Natural killer cell (primary cell): Measurements from ENCODE around the gene NKTR. TPM values are rescaled to one million over a fixed set of nuclear protein-coding genes. Genes with fewer than 3 reads are reported as not detected.

Experiments used
- ATAC-seq, 3 donors: fragments of 150-1000 bp in 2 of 3; fragments of 200-7000 bp in 1 of 3; cut with Tn5 transposase; 1 replicate in 1 of 3; 2 replicates in 2 of 3; pipeline ENCODE4 v1.10.0; 2021; ENCODE audit warnings: mild to moderate bottlenecking in 2 of 3, moderate library complexity in 2 of 3
- DNase-seq, 2 donors: peaks; one replicate each; pipeline versions ENCODE4 v3.0.0 to v3.0.0-alpha.2; 2013 to 2021; ENCODE audit warnings: mixed read lengths in 1 of 2
- H3K27ac ChIP-seq: one replicate; pipeline ENCODE4 v1.5.1; 2013; ENCODE audit warnings: mild to moderate bottlenecking, low read length
- H3K27me3 ChIP-seq: one replicate; pipeline ENCODE4 v1.6.1; 2013; ENCODE audit warnings: low read length; ENCODE audit not compliant: control insufficient read depth, insufficient read depth
- H3K36me3 ChIP-seq: one replicate; pipeline ENCODE4 v1.6.1; 2013; ENCODE audit warnings: low read length; ENCODE audit not compliant: control insufficient read depth, insufficient read depth
- H3K4me1 ChIP-seq: one replicate; pipeline ENCODE4 v1.6.1; 2013; ENCODE audit warnings: low read length; ENCODE audit not compliant: control insufficient read depth, insufficient read depth
- H3K4me3 ChIP-seq: one replicate; pipeline ENCODE4 v1.5.1; 2013; ENCODE audit warnings: low read length
- H3K9me3 ChIP-seq: one replicate; pipeline ENCODE4 v1.6.1; 2013; ENCODE audit warnings: low read length; ENCODE audit not compliant: control insufficient read depth, insufficient read depth
- H3K27ac Mint-ChIP-seq, 2 donors: one replicate each; pipeline ENCODE4 v1.8.0; 2022; ENCODE audit warnings: mild to moderate bottlenecking in 2 of 2, mixed read lengths in 2 of 2, moderate library complexity in 1 of 2
- H3K27me3 Mint-ChIP-seq, 2 donors: one replicate each; pipeline ENCODE4 v1.8.0; 2022; ENCODE audit warnings: low read depth in 2 of 2, mixed read lengths in 2 of 2
- H3K36me3 Mint-ChIP-seq: one replicate; pipeline ENCODE4 v1.8.0; 2022; ENCODE audit warnings: mixed read lengths
- H3K4me1 Mint-ChIP-seq, 2 donors: one replicate each; pipeline ENCODE4 v1.8.0; 2022; ENCODE audit warnings: mixed read lengths in 2 of 2
- H3K4me3 Mint-ChIP-seq: one replicate; pipeline ENCODE4 v1.8.0; 2022; ENCODE audit warnings: mild to moderate bottlenecking, moderate library complexity, mixed read lengths
- H3K9me3 Mint-ChIP-seq, 2 donors: one replicate each; pipeline ENCODE4 v1.8.0; 2022; ENCODE audit warnings: mixed read lengths in 2 of 2
- WGBS: methylation state at CpG from one replicate; pipeline ENCODE4 v1.1.7; 2013; ENCODE audit warnings: missing lambda C conversion rate; ENCODE audit not compliant: insufficient coverage; 5-methylcytosine and 5-hydroxymethylcytosine counted together
- intact Hi-C: fragments of 100-400 bp; cut with micrococcal nuclease; formaldehyde crosslinking; loops from one replicate; pipeline ENCODE4 v1.14.2; 2022
- total RNA-seq, 4 donors: library from RNA; stranded (reverse); fragments of 120-200 nt in 1 of 4; gene quantifications; one replicate each; pipeline versions ENCODE4 v1.2.3 to v1.2.4, GENCODE V29; 2013 to 2022
- TF ChIP-seq, protein P1 (sequence below): fragments of 200-600 bp; IDR thresholded peaks from one replicate; pipeline ENCODE4 v1.8.0; 2022; ENCODE audit warnings: antibody characterized with exemption

Gene NKTR
- total RNA-seq, 3 donors from 2014 or later (not counting 1 experiment from before 2014, with no cell fraction given): 212 to 252 (median 217) TPM

DNA sequence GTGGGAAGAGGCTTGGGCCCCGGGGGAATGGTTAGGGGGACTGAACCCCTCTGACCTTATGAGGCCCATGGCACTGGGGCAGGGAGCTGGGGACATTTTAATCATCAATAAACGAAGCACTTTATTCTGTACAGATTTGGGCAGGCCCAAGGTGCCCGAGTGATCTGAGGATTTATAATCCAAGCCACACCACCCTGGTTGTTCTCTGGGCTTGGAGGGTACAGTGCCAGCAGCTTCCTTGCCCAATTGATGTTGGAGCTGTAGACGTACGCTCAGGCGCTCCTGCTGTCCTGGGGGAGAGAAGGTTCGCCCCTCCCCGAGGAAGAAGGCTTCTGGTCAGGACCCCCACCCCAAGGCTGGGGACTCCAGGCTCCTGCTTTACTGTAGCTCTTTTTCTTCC is 65.5 kb downstream of the NKTR start:
- no peaks in the 10 kb centered on the region for H3K27me3 ChIP-seq
- TF ChIP-seq, protein P1, sequence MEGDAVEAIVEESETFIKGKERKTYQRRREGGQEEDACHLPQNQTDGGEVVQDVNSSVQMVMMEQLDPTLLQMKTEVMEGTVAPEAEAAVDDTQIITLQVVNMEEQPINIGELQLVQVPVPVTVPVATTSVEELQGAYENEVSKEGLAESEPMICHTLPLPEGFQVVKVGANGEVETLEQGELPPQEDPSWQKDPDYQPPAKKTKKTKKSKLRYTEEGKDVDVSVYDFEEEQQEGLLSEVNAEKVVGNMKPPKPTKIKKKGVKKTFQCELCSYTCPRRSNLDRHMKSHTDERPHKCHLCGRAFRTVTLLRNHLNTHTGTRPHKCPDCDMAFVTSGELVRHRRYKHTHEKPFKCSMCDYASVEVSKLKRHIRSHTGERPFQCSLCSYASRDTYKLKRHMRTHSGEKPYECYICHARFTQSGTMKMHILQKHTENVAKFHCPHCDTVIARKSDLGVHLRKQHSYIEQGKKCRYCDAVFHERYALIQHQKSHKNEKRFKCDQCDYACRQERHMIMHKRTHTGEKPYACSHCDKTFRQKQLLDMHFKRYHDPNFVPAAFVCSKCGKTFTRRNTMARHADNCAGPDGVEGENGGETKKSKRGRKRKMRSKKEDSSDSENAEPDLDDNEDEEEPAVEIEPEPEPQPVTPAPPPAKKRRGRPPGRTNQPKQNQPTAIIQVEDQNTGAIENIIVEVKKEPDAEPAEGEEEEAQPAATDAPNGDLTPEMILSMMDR: no peak
- no peaks in the 10 kb centered on the region for H3K27me3 Mint-ChIP-seq
- ATAC-seq (no peak), DNase-seq (no peak)
- intact Hi-C loops: no loop called here
- H3K4me1 Mint-ChIP-seq: no peaks in the 10 kb centered on the region
- H3K36me3 Mint-ChIP-seq: no peaks in the 10 kb centered on the region
- H3K9me3 ChIP-seq: no peaks in the 10 kb centered on the region
- no peaks in the 10 kb centered on the region for H3K36me3 ChIP-seq
- H3K9me3 Mint-ChIP-seq: no peaks in the 10 kb centered on the region
- no peak overlapping the region for H3K4me3 ChIP-seq
- WGBS: 84% methylated on average over 8 of the region's 8 CpGs
- H3K4me3 Mint-ChIP-seq: no peak overlapping the region
- H3K4me1 ChIP-seq: no peaks in the 10 kb centered on the region
- H3K27ac Mint-ChIP-seq: no peak overlapping the region
- no peak overlapping the region for H3K27ac ChIP-seq

DNA sequence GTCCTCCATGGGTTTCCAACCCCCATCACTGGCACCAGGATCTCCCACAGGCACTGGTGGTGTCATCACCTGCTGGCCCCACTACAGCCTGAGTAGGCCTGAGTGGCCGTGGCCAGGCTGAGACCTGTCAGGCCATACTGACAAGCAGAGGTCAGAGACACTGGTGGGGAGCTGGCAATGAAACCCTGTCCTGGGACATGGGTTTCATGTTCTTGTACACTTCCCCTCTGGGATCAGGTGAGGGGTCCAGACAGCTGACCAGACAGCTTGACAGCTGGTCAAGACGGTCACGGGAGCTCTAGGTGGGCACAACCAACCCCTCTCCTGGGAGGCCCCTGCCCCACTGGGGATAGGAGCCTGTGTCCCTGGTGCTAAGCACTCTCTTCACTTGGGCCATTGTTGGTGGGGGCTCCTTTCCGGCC is 66.1 kb downstream of the NKTR start:
- Mint-ChIP-seq H3K27ac (no peak overlapping the region), H3K36me3 (no peaks in the 10 kb centered on the region), H3K4me1 (no peaks in the 10 kb centered on the region), H3K9me3 (no peaks in the 10 kb centered on the region), H3K27me3 (peaks cover 0 to under 1% of the 10 kb centered on the region in 2 donors), H3K4me3 (no peak overlapping the region)
- Histone ChIP-seq H3K4me3 (no peak overlapping the region), H3K36me3 (no peaks in the 10 kb centered on the region), H3K4me1 (no peaks in the 10 kb centered on the region), H3K27ac (no peak overlapping the region), H3K27me3 (no peaks in the 10 kb centered on the region), H3K9me3 (no peaks in the 10 kb centered on the region)
- TF ChIP-seq, protein P1: no peak
- DNase-seq: no peak
- no peak for ATAC-seq
- 80% methylated on average over 4 of the region's 4 CpGs for WGBS
- intact Hi-C loops: no loop called here

DNA sequence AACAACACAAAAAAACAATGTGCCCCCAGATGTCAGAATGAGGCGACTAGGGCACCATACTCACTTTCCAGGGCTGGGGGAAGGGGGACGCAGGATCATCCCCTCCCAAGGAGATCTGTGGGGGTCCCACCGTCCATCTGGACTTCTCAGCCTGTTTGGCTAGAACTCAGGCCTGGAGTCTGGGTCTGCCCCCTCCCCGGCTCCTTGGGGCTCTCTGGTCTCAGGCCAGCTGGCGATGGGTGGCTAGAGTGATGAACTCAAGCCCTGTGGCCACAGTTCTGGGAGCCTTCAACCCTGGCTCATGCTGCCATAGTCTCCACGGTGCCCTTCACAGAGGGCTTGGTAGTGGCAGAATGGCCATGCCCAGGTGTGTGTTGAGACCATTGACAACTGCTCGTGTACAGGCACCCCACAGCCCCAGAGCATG is 66.6 kb downstream of the NKTR start:
- DNase-seq: no peak
- no peak overlapping the region for H3K4me3 Mint-ChIP-seq
- Histone ChIP-seq H3K9me3 (no peaks in the 10 kb centered on the region), H3K36me3 (no peaks in the 10 kb centered on the region), H3K27me3 (no peaks in the 10 kb centered on the region), H3K4me3 (no peak overlapping the region), H3K4me1 (no peaks in the 10 kb centered on the region), H3K27ac (no peak overlapping the region)
- intact Hi-C loops: no loop called here
- H3K27ac Mint-ChIP-seq: no peak overlapping the region
- WGBS: 76% methylated on average over 7 of the region's 7 CpGs
- H3K9me3 Mint-ChIP-seq: no peaks in the 10 kb centered on the region
- no peak for ATAC-seq
- TF ChIP-seq, protein P1: no peak
- no peaks in the 10 kb centered on the region for H3K4me1 Mint-ChIP-seq
- H3K36me3 Mint-ChIP-seq: no peaks in the 10 kb centered on the region
- peaks cover 0 to 3% of the 10 kb centered on the region in 2 donors for H3K27me3 Mint-ChIP-seq
